Raji (cell line): ENCODE results near the gene TMEM231.

Source experiments
- POLR2A ChIP-seq: IDR thresholded peaks from 2 replicates; pipeline ENCODE4 v1.6.1; 2011; ENCODE audit warnings: low read depth, low read length, control low read depth; ENCODE audit not compliant: insufficient read depth

TMEM231 gene

GRCh38 chr16:75572864-75573542 is 17.0 kb upstream of the TMEM231 start:
- 0 out of 2 replicates have a peak, but pooled peaks have one; percentile 15 for TF ChIP-seq POLR2A

GRCh38 chr16:75570396-75571065 is 14.5 kb upstream of the TMEM231 start:
- TF ChIP-seq POLR2A: no peak

- no peak for TF ChIP-seq POLR2A
These were observed 11.9 kb upstream of the TMEM231 start for GRCh38 chr16:75567911-75568310.

- no peak for TF ChIP-seq POLR2A
These were observed 10.8 kb upstream of the TMEM231 start for GRCh38 chr16:75566758-75567255.

- peak; percentile 56 for TF ChIP-seq POLR2A
These were observed 10.1 kb upstream of the TMEM231 start, which contains the start of gene GABARAPL2 for GRCh38 chr16:75566040-75566757. Gene GABARAPL2, plus strand, starts transcription at chr16:75566379. Its CDS starts 108 bp downstream, at chr16:75566487.

- peak; percentile 7; the same call in 1 of the 2 replicates for TF ChIP-seq POLR2A
These were observed 9.6 kb upstream of the TMEM231 start for GRCh38 chr16:75565640-75566039.

- no peak for TF ChIP-seq POLR2A
These were observed 3.7 kb upstream of the TMEM231 start for GRCh38 chr16:75559564-75560372.

- TF ChIP-seq POLR2A: no peak
These were observed 2.9 kb upstream of the TMEM231 start for GRCh38 chr16:75558846-75559401.

- no peak for TF ChIP-seq POLR2A
These were observed 439 bp upstream of the TMEM231 start for GRCh38 chr16:75556431-75556950.

- TF ChIP-seq POLR2A: peak; percentile 54; the same call in 1 of the 2 replicates
These were observed 792 bp downstream of the TMEM231 start for GRCh38 chr16:75555213-75555706.

GRCh38 chr16:75552951-75553350 is 3.1 kb downstream of the TMEM231 start:
- TF ChIP-seq POLR2A: no peak

GRCh38 chr16:75550211-75550662 is 5.8 kb downstream of the TMEM231 start:
- no peak for TF ChIP-seq POLR2A

- no peak for TF ChIP-seq POLR2A
These were observed 9.8 kb downstream of the TMEM231 start for GRCh38 chr16:75546293-75546692.

- no peak for TF ChIP-seq POLR2A
These were observed 14.8 kb downstream of the TMEM231 start for GRCh38 chr16:75541236-75541635.
